ENCODE data around the gene ACVR1C. TPM values are rescaled to one million over a fixed set of nuclear protein-coding genes. Genes with fewer than 3 reads are reported as not detected.

ACVR1C gene
- 1 to 10 TPM; 6.3 to 6.9 TPM for total RNA-seq
- polyA plus RNA-seq: 1 to 10 TPM; 1.6 to 2.4 TPM

DNA sequence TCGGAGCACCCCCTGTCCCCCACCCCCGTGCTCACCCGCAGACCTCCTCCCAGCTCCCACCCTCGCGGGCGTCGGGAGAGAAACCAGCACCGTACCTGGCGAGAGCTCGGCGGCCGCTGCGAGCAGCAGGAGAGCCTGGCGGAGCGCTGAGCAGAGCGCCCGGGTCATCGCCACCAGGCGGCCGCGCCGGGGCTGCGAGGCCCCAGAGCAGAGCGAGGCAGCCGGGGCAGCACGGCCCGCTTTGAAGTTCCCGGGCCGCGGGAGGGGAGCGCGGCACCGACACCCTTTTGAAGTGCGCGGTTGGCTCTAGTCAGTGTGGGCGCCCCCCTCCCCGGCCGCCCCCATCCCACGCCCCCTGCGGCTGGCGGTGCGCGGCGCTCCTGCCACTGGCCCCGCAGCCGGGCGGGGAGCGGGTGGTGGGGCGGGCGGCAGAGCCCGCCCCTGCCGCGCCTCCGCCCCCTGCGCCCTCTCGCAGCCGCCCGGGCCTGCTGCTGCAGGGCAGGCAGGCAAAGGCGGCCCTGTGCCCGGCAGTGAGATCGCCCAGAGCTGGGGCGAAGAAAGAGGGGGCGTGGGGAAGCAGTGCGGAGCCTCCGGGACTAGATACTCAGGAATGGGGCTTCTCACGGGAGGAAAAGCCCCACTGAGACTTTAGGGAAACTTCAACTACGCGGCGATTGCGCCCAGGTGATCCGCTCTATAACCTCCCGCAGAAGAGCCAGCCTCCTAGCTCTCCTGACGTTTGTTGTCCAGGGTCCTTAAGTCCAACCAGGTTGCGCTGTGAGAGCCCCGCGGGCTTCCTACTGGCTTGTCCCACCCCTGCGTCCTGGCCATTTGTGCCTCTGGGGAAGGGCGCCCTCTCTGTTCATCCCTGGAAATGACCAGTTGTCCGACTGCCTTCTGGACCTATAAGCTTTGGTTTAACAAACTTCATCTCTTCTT lies at the start of gene ACVR1C:
TSS of gene ACVR1C (minus strand) at position 388 of the 939 bp plus-strand sequence. CDS start at position 168, 220 bp downstream.
- peaks cover 0 to 2% of the 10 kb centered on the region in 2 donors for H3K27me3 Mint-ChIP-seq
- Histone ChIP-seq H3K4me3 (ENCODE audit: low read length in 2 of 2) (peak within 1 kb of the TSS; percentile 45 to 68), H3K4me1 (ENCODE audit: insufficient read depth, low read length) (peaks cover 39% of the 10 kb centered on the region), H3K9me3 (ENCODE audit: control insufficient read depth in 1 of 2, low read length in 2 of 2) (no peaks in the 10 kb centered on the region), H3K36me3 (ENCODE audit: insufficient read depth, low read length) (no peaks in the 10 kb centered on the region), H3K27me3 (ENCODE audit: insufficient read depth, low read length) (no peaks in the 10 kb centered on the region), H3K27ac (ENCODE audit: low read depth, low read length) (peak within 1 kb of the TSS; percentile 58)
- H3K4me1 Mint-ChIP-seq: peaks cover 22 to 48% (median 33%) of the 10 kb centered on the region in 4 donors
- peaks cover 4 to 11% of the 10 kb centered on the region in 2 donors for H3K36me3 Mint-ChIP-seq
- CTCF ChIA-PET (ENCODE audit: partially characterized antibody): interaction anchor here (0.8 to 3.0 kb wide), 21 partner anchors 8 to 382 kb away, joined by 3 to 17 read pairs (median 4); partner anchors contain the start of gene ACVR1
- intact Hi-C loops (cut with micrococcal nuclease): loop anchor here (1.0 to 10.0 kb wide), 8 partner anchors 136 to 1296 kb away; partner anchors contain the start of genes ACVR1, CCDC148, CYTIP and NR4A2
- peak; percentile 70 to 81 (median 75) for DNase-seq
- peaks cover 0 to 3% (median 0%) of the 10 kb centered on the region in 8 donors for H3K9me3 Mint-ChIP-seq
- POLR2A ChIA-PET (ENCODE audit: partially characterized antibody): interaction anchor here (0.7 to 1.7 kb wide), 7 partner anchors 180 to 1684 kb away, joined by 3 to 6 read pairs (median 3); partner anchors contain the start of gene CYTIP
- H3K27ac Mint-ChIP-seq: peak within 1 kb of the TSS; percentile 85 to 94 (median 89)
- H3K4me3 Mint-ChIP-seq: peak within 1 kb of the TSS; percentile 92 to 98 (median 95)

DNA sequence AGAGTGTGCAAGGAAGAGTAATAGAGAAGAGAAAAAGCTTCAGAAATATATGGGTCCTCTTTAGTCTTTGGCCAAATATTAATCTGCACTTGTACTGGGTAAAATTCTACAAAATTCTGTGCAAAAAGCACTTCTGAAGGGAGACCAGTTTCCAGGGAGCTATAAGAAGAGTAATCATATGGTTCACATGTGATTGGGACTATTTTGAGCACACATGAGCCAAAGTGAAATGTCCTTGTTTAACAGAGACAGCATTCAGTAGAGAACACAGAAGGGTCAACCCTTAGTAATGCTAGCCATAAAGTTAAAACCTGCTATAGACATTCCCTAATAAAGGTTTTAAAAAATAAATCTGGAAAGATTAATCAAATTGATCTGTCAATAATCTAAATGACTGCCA lies 49.3 kb upstream of the ACVR1C start:
- H3K27ac Mint-ChIP-seq: no peak overlapping the region
- no peak for DNase-seq
- Histone ChIP-seq H3K4me3 (ENCODE audit: low read length in 2 of 2) (no peak overlapping the region), H3K36me3 (ENCODE audit: insufficient read depth, low read length) (no peaks in the 10 kb centered on the region), H3K27ac (ENCODE audit: low read depth, low read length) (no peak overlapping the region), H3K4me1 (ENCODE audit: insufficient read depth, low read length) (no peaks in the 10 kb centered on the region), H3K9me3 (ENCODE audit: control insufficient read depth in 1 of 2, low read length in 2 of 2) (no peaks in the 10 kb centered on the region), H3K27me3 (ENCODE audit: insufficient read depth, low read length) (no peaks in the 10 kb centered on the region)
- no peaks in the 10 kb centered on the region for H3K9me3 Mint-ChIP-seq
- H3K27me3 Mint-ChIP-seq: peaks cover 0 to 2% of the 10 kb centered on the region in 2 donors
- ChIA-PET CTCF (ENCODE audit: partially characterized antibody) (no interaction called here), POLR2A (ENCODE audit: partially characterized antibody) (no interaction called here)
- H3K4me3 Mint-ChIP-seq: no peak overlapping the region
- no peaks in the 10 kb centered on the region for H3K4me1 Mint-ChIP-seq
- intact Hi-C loops (cut with micrococcal nuclease): no loop called here
- no peaks in the 10 kb centered on the region for H3K36me3 Mint-ChIP-seq

DNA sequence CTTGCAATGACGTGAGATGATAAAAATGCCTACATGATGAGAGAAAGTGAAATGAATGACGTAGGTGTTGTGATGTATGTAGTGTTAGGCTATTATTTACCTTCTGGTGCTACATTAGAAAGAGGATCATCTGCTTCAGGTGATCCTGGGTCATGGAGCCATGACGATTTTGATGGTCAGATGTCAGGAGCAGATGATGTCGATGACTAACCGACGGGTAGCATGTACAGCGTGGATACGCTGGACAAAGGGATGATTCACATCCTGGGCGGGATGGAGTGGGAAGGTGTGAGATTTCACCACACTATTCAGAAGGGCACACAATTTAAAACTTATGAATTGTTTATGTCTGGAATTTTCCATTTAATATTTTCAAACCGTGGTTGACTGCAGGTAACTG lies 43.5 kb upstream of the ACVR1C start:
- intact Hi-C loops (cut with micrococcal nuclease): no loop called here
- CTCF ChIA-PET (ENCODE audit: partially characterized antibody): no interaction called here
- Histone ChIP-seq H3K4me1 (ENCODE audit: insufficient read depth, low read length) (no peaks in the 10 kb centered on the region), H3K36me3 (ENCODE audit: insufficient read depth, low read length) (no peaks in the 10 kb centered on the region), H3K27me3 (ENCODE audit: insufficient read depth, low read length) (no peaks in the 10 kb centered on the region), H3K27ac (ENCODE audit: low read depth, low read length) (no peak overlapping the region), H3K4me3 (ENCODE audit: low read length in 2 of 2) (no peak overlapping the region), H3K9me3 (ENCODE audit: control insufficient read depth in 1 of 2, low read length in 2 of 2) (no peaks in the 10 kb centered on the region)
- Mint-ChIP-seq H3K9me3 (peaks cover 0 to 4% (median 0%) of the 10 kb centered on the region in 8 donors), H3K4me3 (no peak overlapping the region), H3K36me3 (no peaks in the 10 kb centered on the region), H3K27me3 (peaks cover 0 to 2% of the 10 kb centered on the region in 2 donors), H3K4me1 (no peaks in the 10 kb centered on the region), H3K27ac (no peak overlapping the region)
- DNase-seq: no peak
- POLR2A ChIA-PET (ENCODE audit: partially characterized antibody): no interaction called here

DNA sequence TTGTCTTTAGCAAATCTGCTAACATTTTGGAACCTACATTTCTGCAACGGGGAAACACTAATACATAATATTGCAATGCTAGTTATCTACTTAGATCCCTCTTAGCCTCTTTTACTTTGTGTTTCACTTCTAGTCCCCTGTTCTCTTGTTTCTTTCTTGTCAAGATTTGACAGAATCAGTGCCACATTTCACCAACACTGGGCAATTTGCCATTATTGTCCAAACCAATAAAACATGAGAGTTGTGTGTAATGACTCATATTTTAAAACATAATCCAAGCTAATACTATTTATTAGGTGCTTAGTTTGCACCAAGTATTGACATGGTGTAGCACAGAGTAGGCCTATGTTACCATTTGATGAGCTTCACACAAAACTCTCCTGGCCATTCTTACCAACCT lies 33.7 kb upstream of the ACVR1C start:
- POLR2A ChIA-PET (ENCODE audit: partially characterized antibody): no interaction called here
- peaks cover 0 to 10% (median 5%) of the 10 kb centered on the region in 8 donors for H3K9me3 Mint-ChIP-seq

DNA sequence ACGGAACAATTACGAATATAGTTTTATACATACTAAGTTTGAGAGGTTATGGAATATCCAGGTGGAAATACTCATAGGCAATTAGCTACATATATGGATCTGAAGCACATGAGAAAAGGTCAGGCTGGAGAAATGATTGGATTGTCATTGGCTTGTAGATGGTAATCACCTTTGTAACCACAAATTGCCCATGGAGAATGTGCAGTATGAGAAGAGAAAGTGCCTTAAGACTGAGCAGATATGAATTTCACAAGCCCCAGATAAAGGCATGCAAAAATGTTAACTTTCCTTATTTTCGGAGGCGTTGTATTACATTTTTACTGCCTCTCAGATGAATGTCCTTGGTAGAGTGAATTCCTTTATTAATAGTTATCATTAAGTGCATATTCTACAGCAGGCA lies 33.1 kb upstream of the ACVR1C start:
- Histone ChIP-seq H3K9me3 (ENCODE audit: control insufficient read depth in 1 of 2, low read length in 2 of 2) (no peaks in the 10 kb centered on the region), H3K4me3 (ENCODE audit: low read length in 2 of 2) (no peak overlapping the region), H3K36me3 (ENCODE audit: insufficient read depth, low read length) (no peaks in the 10 kb centered on the region), H3K27me3 (ENCODE audit: insufficient read depth, low read length) (no peaks in the 10 kb centered on the region), H3K4me1 (ENCODE audit: insufficient read depth, low read length) (no peaks in the 10 kb centered on the region), H3K27ac (ENCODE audit: low read depth, low read length) (no peak overlapping the region)
- DNase-seq: no peak
- ChIA-PET CTCF (ENCODE audit: partially characterized antibody) (no interaction called here), POLR2A (ENCODE audit: partially characterized antibody) (no interaction called here)
- peaks cover 0 to 10% (median 5%) of the 10 kb centered on the region in 8 donors for H3K9me3 Mint-ChIP-seq
- no peaks in the 10 kb centered on the region for H3K4me1 Mint-ChIP-seq
- no peak overlapping the region for H3K4me3 Mint-ChIP-seq
- no peak overlapping the region for H3K27ac Mint-ChIP-seq
- peaks cover 0 to 2% of the 10 kb centered on the region in 2 donors for H3K27me3 Mint-ChIP-seq
- intact Hi-C loops (cut with micrococcal nuclease): no loop called here
- no peaks in the 10 kb centered on the region for H3K36me3 Mint-ChIP-seq

More for the DNA sequence above, 33.7 kb upstream of the ACVR1C start:
- Histone ChIP-seq H3K36me3 (ENCODE audit: insufficient read depth, low read length) (no peaks in the 10 kb centered on the region), H3K27me3 (ENCODE audit: insufficient read depth, low read length) (no peaks in the 10 kb centered on the region), H3K4me1 (ENCODE audit: insufficient read depth, low read length) (no peaks in the 10 kb centered on the region), H3K27ac (ENCODE audit: low read depth, low read length) (no peak overlapping the region), H3K4me3 (ENCODE audit: low read length in 2 of 2) (no peak overlapping the region), H3K9me3 (ENCODE audit: control insufficient read depth in 1 of 2, low read length in 2 of 2) (no peaks in the 10 kb centered on the region)
- no peak overlapping the region for H3K27ac Mint-ChIP-seq
- intact Hi-C loops (cut with micrococcal nuclease): no loop called here
- peak overlapping the region in 1 of 8 donors; percentile 24 for H3K4me3 Mint-ChIP-seq
- no peaks in the 10 kb centered on the region for H3K4me1 Mint-ChIP-seq
- peaks cover 0 to 2% of the 10 kb centered on the region in 2 donors for H3K27me3 Mint-ChIP-seq
- CTCF ChIA-PET (ENCODE audit: partially characterized antibody): no interaction called here
- DNase-seq: no peak
- H3K36me3 Mint-ChIP-seq: no peaks in the 10 kb centered on the region

DNA sequence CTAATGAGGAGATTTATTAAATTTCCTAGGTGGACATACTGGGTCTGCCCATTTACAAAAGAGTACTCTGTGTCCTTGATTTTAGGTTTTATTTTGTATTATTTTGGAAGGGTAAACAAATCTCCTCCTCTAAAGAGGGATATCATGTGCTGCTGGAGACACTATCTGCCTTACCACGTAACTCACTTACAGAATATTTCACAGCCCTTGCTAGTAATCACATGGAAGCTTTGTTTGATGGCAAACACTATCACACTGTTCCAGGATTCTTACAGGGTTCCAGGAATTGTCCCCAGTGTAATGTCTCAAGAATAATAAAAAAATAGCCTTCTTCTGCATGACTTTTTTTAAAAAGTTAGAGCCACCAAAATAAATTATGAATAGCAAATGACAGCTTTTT lies 29.2 kb upstream of the ACVR1C start:
- H3K9me3 Mint-ChIP-seq: no peaks in the 10 kb centered on the region
- no peak overlapping the region for H3K27ac ChIP-seq (ENCODE audit: low read depth, low read length)
- no peak for DNase-seq
- H3K4me3 Mint-ChIP-seq: no peak overlapping the region
- H3K9me3 ChIP-seq (ENCODE audit: control insufficient read depth in 1 of 2, low read length in 2 of 2): no peaks in the 10 kb centered on the region
- no peaks in the 10 kb centered on the region for H3K27me3 ChIP-seq (ENCODE audit: insufficient read depth, low read length)
- H3K4me1 ChIP-seq (ENCODE audit: insufficient read depth, low read length): no peaks in the 10 kb centered on the region
- no peaks in the 10 kb centered on the region for H3K36me3 Mint-ChIP-seq
- H3K4me3 ChIP-seq (ENCODE audit: low read length in 2 of 2): no peak overlapping the region
- intact Hi-C loops (cut with micrococcal nuclease): no loop called here
- no peaks in the 10 kb centered on the region for H3K36me3 ChIP-seq (ENCODE audit: insufficient read depth, low read length)
- ChIA-PET CTCF (ENCODE audit: partially characterized antibody) (interaction anchor here (1.1 kb wide), 1 partner anchor 9 kb away, joined by 4 read pairs; no protein-coding TSS in a partner anchor), POLR2A (ENCODE audit: partially characterized antibody) (no interaction called here)
- H3K27me3 Mint-ChIP-seq: peaks cover 0 to 2% of the 10 kb centered on the region in 2 donors
- no peaks in the 10 kb centered on the region for H3K4me1 Mint-ChIP-seq
- no peak overlapping the region for H3K27ac Mint-ChIP-seq

DNA sequence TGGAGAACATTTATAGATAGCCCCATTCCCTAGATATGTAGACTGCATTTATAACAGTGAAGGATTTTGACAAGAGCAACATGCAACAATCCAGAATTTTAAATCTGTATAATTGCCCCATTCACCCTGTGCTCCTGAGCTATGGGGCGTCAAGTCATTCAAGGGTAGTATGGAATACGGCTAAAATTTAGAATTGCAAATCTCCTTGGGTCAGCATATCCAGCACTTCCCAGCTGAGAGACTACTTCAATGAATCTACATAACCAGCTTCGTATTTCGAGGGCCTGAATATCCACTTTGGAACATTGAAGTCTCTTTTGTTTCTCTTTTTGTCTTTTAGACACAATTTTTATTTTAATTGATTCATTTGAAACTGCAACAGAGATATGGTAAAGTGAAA lies 28.4 kb upstream of the ACVR1C start:
- no peak overlapping the region for H3K4me3 Mint-ChIP-seq
- Histone ChIP-seq H3K27me3 (ENCODE audit: insufficient read depth, low read length) (no peaks in the 10 kb centered on the region), H3K36me3 (ENCODE audit: insufficient read depth, low read length) (no peaks in the 10 kb centered on the region), H3K9me3 (ENCODE audit: control insufficient read depth in 1 of 2, low read length in 2 of 2) (no peaks in the 10 kb centered on the region), H3K4me3 (ENCODE audit: low read length in 2 of 2) (no peak overlapping the region), H3K27ac (ENCODE audit: low read depth, low read length) (no peak overlapping the region), H3K4me1 (ENCODE audit: insufficient read depth, low read length) (no peaks in the 10 kb centered on the region)
- no peaks in the 10 kb centered on the region for H3K9me3 Mint-ChIP-seq
- DNase-seq: no peak
- no peak overlapping the region for H3K27ac Mint-ChIP-seq
- POLR2A ChIA-PET (ENCODE audit: partially characterized antibody): no interaction called here
- CTCF ChIA-PET (ENCODE audit: partially characterized antibody): interaction anchor here (0.6 to 1.1 kb wide), 2 partner anchors 10 to 355 kb away, joined by 3 to 4 read pairs; no protein-coding TSS in a partner anchor
- no peaks in the 10 kb centered on the region for H3K4me1 Mint-ChIP-seq
- intact Hi-C loops (cut with micrococcal nuclease): no loop called here
- no peaks in the 10 kb centered on the region for H3K36me3 Mint-ChIP-seq
- peaks cover 0 to under 1% of the 10 kb centered on the region in 2 donors for H3K27me3 Mint-ChIP-seq
